Effector memory CD4-positive, alpha-beta T cell (primary cell): ENCODE data around the gene HSPA14.
"Not testable (repeated sequence)": the region's sequence is repeated elsewhere in the genome, so short reads cannot be mapped to it uniquely, and the experiment has no call there.

ENCODE experiments used
- DNase-seq, 3 donors: peaks; one replicate each; pipeline ENCODE4 v3.0.0-alpha.2; 2020
- H3K27ac ChIP-seq: 2 replicates; pipeline ENCODE4 v1.7.0; 2013; ENCODE audit warnings: mild to moderate bottlenecking, low read length, moderate library complexity; ENCODE audit not compliant: insufficient read depth, poor library complexity, severe bottlenecking
- H3K27me3 ChIP-seq: replicated peaks from 2 replicates; pipeline ENCODE4 v1.7.0; 2013; ENCODE audit warnings: mild to moderate bottlenecking, low read length; ENCODE audit not compliant: insufficient read depth, control insufficient read depth, poor library complexity, severe bottlenecking
- H3K36me3 ChIP-seq: 2 replicates; pipeline ENCODE4 v1.7.0; 2013; ENCODE audit warnings: mild to moderate bottlenecking, low read length, moderate library complexity; ENCODE audit not compliant: control insufficient read depth, insufficient read depth
- H3K4me1 ChIP-seq: 2 replicates; pipeline ENCODE4 v1.7.0; 2013; ENCODE audit warnings: low read length, mild to moderate bottlenecking; ENCODE audit not compliant: control insufficient read depth, insufficient read depth, poor library complexity, severe bottlenecking
- H3K4me3 ChIP-seq: 2 replicates; pipeline ENCODE4 v1.7.0; 2013; ENCODE audit warnings: low read length, low read depth, mild to moderate bottlenecking; ENCODE audit not compliant: insufficient read depth, poor library complexity, severe bottlenecking
- H3K9me3 ChIP-seq: 2 replicates; pipeline ENCODE4 v1.7.0; 2013; ENCODE audit warnings: mild to moderate bottlenecking, low read length, moderate library complexity; ENCODE audit not compliant: control insufficient read depth

HSPA14 gene

DNA sequence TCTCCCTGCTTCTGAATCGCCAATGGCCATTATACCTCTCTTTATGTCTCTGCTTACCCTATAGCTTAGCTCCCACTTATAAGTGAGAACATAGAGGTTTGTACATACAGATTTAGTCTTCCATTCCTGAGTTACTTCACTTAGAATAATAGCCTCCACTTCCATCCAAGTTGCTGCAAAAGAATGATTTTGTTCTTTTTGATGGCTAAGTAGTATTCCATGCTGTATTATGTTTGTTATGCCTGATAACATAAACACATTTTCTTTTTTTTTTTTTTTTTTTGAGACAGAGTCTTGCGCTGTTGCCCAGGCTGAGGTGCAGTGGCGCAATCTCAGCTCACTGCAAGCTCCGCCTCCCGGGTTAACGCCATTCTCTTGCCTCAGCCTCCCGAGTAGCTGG lies 21.4 kb upstream of the HSPA14 start:
- not testable (repeated sequence) for H3K36me3 ChIP-seq, DNase-seq, H3K9me3 ChIP-seq, H3K27ac ChIP-seq, H3K27me3 ChIP-seq, H3K4me1 ChIP-seq, H3K4me3 ChIP-seq

DNA sequence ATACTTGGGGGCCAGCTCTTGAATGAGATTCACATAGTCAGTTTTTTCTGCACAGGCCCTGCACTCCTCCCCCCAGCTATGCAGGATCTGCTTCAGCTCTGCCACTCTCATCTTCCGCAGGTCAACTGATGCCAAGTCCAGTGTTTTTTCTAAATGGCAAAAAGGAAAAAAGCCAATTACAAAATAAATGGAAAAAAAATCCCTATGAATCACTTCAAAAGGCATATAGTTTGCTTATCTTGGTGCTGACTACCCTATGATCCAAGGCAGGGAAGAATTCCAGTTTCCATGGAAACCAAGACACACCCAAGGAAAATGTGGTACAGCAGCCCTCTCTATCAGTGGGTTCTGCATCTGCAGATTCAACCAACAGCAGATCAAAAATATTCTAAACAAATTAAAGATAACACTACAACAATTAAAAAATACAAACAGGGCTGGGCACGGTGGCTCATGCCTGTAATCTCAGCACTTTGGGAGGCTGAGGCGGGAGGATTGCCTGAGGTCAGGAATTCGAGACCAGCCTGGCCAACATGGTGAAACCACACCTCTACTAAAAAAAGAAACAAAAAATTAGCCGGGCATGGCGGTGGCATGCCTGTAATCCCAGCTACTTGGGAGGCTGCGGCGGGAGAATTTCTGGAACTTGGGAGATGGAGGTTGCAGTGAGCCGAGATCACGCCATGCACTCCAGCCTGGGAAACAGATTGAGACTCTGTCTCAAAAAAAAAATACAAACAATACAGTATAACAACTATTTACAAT lies 17.9 kb upstream of the HSPA14 start:
- no peak for DNase-seq
- Histone ChIP-seq H3K27me3 (no peaks in the 10 kb centered on the region), H3K4me3 (no peak overlapping the region), H3K36me3 (no peaks in the 10 kb centered on the region), H3K4me1 (no peaks in the 10 kb centered on the region), H3K9me3 (no peaks in the 10 kb centered on the region), H3K27ac (no peak overlapping the region)

DNA sequence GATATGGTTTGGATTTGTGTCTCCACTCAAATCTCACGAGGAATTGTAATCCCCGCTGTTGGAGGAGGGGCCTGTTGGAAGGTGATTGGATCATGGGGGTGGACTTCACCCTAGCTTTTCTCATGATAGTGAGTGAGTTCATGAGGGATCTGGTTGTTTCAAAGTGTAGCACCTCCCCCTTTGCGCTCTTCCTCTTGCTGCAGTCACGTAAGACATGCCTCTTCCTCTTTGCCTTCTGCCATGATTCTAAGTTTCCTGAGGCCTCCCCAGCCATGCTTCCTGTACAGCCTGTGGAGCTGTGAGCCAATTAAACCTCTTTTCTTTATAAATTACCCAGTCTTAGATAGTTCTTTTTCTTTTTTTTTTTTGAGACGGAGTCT lies 17.3 kb upstream of the HSPA14 start:
- H3K9me3 ChIP-seq: no peaks in the 10 kb centered on the region
- no peaks in the 10 kb centered on the region for H3K27me3 ChIP-seq
- H3K27ac ChIP-seq: no peak overlapping the region
- DNase-seq: no peak
- H3K4me1 ChIP-seq: no peaks in the 10 kb centered on the region
- H3K4me3 ChIP-seq: no peak overlapping the region
- no peaks in the 10 kb centered on the region for H3K36me3 ChIP-seq

DNA sequence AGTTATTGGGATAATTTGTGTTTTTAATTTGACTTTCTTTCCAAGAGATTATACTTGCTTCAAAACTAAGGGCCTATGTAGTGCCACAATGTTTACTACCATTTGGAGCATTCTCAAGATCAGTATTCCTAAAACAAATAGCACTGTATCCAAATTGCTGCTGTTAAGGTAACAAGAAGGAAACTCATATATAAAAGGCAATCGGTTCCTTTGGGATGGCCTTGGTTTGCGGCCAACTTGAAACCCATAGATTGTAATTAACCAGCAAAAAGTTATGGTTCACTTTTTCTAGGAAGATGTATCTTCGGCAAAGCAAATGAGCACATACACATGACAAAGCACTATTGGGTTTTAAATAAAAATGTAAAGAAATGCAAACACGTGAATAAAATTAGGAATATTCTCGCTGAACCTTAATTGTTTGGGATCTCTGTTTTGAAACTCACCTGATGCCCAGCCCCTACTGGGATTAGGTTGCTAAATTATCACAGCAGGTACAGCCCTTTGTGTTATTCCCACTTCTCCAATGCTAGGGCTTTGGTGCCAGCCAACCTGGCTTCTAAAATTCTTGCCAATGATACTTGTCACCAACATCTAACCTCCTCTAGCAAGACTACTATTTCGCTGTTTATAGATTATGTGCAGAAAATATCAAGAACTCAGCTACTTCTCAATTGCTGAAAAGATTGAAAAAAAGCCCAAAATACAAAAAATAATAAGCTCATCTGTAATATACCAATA lies 16.3 kb upstream of the HSPA14 start:
- Histone ChIP-seq H3K4me3 (no peak overlapping the region), H3K9me3 (no peaks in the 10 kb centered on the region)

DNA sequence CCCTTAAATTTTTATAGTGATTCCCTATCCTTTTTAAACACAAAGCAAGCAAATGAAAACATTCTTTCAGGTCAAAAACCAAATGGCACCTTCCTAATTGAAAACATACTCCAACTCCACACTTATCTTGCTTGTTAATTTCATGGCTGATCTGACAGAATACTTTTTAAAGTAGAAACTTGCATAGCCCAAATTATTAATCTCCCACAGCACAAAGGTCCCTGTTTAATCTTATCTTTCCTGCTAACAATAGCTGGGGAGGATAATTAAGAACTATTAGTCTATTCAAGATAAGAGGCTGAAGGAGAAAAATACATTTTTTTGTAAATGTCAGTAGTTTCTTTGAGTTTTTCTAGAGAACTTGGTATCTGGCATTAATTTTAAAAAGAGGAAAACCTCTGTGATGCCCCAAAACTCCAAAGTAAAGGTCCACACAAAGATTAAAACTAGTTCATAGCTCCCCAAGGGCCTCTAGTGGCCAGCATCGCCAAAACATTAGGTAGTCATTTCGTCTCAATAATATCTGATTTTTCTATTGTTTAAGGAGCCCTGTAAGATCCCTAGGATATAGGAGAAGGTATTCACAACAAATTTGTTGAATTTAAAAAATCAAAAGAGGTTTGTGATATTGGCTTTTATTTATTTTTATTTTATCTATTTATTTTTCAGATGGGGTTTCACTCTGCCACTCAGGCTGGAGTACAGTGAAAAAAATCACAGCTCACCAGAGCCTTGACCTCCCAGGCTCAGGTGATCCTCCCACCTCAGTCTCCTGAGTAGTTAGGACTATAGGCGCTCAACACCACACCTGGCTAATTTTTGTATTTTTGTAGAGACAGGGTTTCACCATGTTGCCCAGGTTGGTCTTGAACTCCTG lies 15.0 kb upstream of the HSPA14 start:
- H3K27ac ChIP-seq: no peak overlapping the region
- peak in 1 of 3 donors; percentile 12 for DNase-seq
- no peaks in the 10 kb centered on the region for H3K9me3 ChIP-seq
- no peaks in the 10 kb centered on the region for H3K27me3 ChIP-seq
- no peaks in the 10 kb centered on the region for H3K36me3 ChIP-seq
- H3K4me3 ChIP-seq: no peak overlapping the region
- no peaks in the 10 kb centered on the region for H3K4me1 ChIP-seq

More for the DNA sequence above, 16.3 kb upstream of the HSPA14 start:
- H3K4me1 ChIP-seq: no peaks in the 10 kb centered on the region
- DNase-seq: no peak
- no peaks in the 10 kb centered on the region for H3K27me3 ChIP-seq
- no peak overlapping the region for H3K27ac ChIP-seq
- H3K36me3 ChIP-seq: no peaks in the 10 kb centered on the region

DNA sequence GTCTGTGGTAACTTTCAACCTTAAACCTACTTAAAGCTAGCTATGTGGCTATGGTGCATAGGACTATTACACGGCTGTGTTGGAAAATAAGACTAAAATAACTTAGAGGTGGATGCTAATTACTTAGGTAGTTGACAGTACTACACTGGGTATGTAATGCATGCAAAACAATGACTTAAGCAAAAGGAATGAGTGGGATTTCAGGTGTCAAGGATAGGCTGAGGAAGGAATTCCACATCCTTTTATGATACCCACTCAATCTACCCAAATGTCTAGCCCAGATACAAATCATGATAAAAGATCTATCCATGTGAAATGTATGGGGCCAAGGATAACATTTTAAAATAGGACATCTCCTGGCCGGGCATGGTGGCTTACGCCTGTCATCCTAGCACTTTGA lies 14.1 kb upstream of the HSPA14 start:
- no peaks in the 10 kb centered on the region for H3K27me3 ChIP-seq
- DNase-seq: no peak
- H3K36me3 ChIP-seq: no peaks in the 10 kb centered on the region
- no peaks in the 10 kb centered on the region for H3K4me1 ChIP-seq
- H3K4me3 ChIP-seq: no peak overlapping the region
- H3K27ac ChIP-seq: no peak overlapping the region
- H3K9me3 ChIP-seq: no peaks in the 10 kb centered on the region

DNA sequence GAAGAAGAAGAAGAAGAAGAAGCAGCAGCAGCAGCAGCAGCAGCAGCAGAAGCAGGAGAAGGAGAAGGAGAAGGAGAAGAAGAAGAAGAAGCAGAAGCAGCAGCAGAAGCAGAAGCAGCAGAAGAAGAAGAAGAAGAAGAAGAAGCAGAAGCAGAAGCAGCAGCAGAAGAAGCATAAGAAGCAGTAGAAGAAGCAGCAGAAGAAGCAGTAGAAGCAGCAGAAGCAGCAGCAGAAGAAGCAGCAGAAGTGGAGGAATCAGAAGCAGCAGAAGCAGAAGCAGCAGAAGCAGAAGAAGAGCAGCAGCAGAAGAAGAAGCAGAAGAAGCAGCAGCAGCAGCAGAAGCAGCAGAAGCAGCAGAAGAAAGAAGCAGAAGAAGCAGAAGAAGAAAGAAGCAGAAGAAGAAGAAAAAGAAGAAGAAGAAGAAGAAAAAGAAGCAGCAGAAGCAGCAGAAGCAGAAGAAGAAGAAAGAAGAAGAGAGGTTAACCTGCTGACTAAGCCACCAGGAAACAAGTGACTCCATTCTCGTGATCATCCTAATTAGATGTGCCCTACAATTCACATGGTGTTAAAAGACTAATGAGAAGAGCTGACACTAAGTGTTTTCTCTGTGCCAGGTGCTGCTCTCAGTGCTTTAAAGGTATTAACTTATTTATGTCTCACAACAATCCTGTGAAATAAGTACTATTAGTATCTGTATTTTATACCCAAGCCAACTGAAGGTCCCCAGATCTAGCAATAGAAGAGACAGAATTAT lies 11.9 kb upstream of the HSPA14 start:
- no peak overlapping the region for H3K4me3 ChIP-seq
- no peaks in the 10 kb centered on the region for H3K36me3 ChIP-seq
- H3K9me3 ChIP-seq: no peaks in the 10 kb centered on the region
- no peak overlapping the region for H3K27ac ChIP-seq
- H3K27me3 ChIP-seq: no peaks in the 10 kb centered on the region
- no peak for DNase-seq
- no peaks in the 10 kb centered on the region for H3K4me1 ChIP-seq

DNA sequence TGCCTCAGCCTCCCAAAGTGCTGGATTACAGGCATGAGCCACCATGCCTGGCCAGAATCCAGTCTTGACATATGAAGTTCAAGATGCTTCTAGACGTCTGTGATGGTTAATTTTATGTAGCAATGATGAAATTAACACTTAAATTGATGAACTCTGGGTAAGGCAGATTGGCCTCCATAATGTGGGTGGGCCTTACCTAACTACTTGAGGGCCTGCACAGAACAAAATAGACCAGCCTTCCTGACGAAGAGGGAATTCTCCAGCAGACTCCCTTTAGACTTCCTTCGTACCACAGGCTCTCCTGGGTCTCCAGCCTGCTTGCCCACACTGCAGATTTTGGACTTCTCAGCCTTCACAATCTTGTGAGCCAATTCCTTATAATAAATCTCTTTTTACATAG lies 5.0 kb upstream of the HSPA14 start:
- no peak for DNase-seq
- Histone ChIP-seq H3K4me3 (no peak overlapping the region), H3K27me3 (no peaks in the 10 kb centered on the region)

DNA sequence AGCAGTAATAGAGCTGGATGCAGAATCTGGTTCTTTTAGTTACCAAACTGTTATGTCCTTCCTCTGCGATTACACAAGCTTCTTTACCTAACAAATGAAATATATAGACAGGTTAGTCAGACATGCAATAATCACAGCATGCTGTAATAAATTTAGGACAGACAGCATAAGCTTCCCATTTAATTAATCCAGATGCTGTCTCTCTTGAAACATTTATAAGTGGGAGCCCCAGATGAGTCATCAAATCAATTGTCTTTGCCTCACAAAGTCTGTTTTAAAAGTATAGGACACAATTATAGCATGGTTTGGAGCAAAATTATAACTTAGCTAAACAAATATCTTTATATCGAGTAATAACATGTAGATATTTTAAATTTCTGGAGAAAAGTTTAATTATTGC lies 1.9 kb upstream of the HSPA14 start:
- no peak overlapping the region for H3K27ac ChIP-seq
- peaks cover 6% of the 10 kb centered on the region for H3K4me1 ChIP-seq
- H3K36me3 ChIP-seq: no peaks in the 10 kb centered on the region

More for the DNA sequence above, 5.0 kb upstream of the HSPA14 start:
- Histone ChIP-seq H3K9me3 (no peaks in the 10 kb centered on the region), H3K27ac (no peak overlapping the region), H3K4me1 (peaks cover 6% of the 10 kb centered on the region), H3K36me3 (no peaks in the 10 kb centered on the region)

More for the DNA sequence above, 1.9 kb upstream of the HSPA14 start:
- no peak for DNase-seq
- H3K27me3 ChIP-seq: no peaks in the 10 kb centered on the region
- no peak overlapping the region for H3K4me3 ChIP-seq
- no peaks in the 10 kb centered on the region for H3K9me3 ChIP-seq
